C4-2B (cell line): ENCODE results near the gene CENPP.

Source experiments
- CTCF ChIP-seq: fragments of 450-650 bp; conservative IDR thresholded peaks from 2 replicates; pipeline ENCODE4 v1.5.1; 2017; ENCODE audit warnings: mild to moderate bottlenecking
- ZFX ChIP-seq: fragments of 450-650 bp; IDR thresholded peaks from 2 replicates; pipeline ENCODE4 v1.6.1; 2017

- TF ChIP-seq CTCF (no peak), ZFX (no peak)
These were observed 28.1 kb upstream of the CENPP start for GRCh38 chr9:92297611-92298010.
